22Rv1 (cell line): ENCODE measurements around the gene PPL.

Source experiments
- CTCF ChIP-seq: fragments of 450-650 bp; IDR thresholded peaks from 2 replicates; pipeline ENCODE4 v1.5.1; 2017; ENCODE audit warnings: mild to moderate bottlenecking
- ZFX ChIP-seq: fragments of 450-650 bp; IDR thresholded peaks from 2 replicates; pipeline ENCODE4 v1.6.1; 2017; ENCODE audit warnings: antibody characterized with exemption, borderline replicate concordance

GRCh38 chr16:4868026-4868425 lies 68.9 kb downstream of the PPL start:
- no peak for TF ChIP-seq CTCF
- TF ChIP-seq ZFX, result no peak
